22Rv1 (cell line): ENCODE results near the gene TTYH2.

Source experiments
- ZFX ChIP-seq: fragments of 450-650 bp; IDR thresholded peaks from 2 replicates; pipeline ENCODE4 v1.6.1; 2017; ENCODE audit warnings: antibody characterized with exemption, borderline replicate concordance
- TF ChIP-seq, protein P1 (sequence below): fragments of 450-650 bp; IDR thresholded peaks from 2 replicates; pipeline ENCODE4 v1.5.1; 2017; ENCODE audit warnings: mild to moderate bottlenecking

DNA sequence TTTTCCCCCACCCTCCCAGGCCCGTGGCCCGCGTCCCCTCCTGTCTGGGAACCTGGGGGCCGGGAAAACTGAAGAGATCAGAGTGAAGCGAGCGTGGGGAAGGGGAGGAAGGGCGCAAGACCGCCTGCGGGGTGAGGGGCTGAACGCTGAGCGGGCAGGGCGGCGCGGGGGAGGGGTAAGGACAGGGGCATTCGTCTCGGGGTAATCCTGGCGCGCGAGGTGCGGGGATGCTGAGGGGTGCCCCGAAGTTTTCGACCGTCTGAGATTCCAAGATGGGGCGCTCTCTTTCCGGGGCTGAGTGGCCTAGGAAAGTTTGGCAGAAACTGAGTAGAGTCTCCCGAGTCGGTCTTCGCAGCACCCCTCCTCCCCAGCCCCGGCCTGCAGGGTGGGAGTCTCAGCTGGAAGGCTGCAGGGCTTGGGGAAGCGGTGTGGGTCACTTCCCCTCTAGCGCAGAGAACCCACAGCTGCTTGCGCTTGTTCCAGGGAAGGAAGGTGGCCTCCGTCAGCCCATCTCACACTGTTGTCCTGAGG lies 555 bp downstream of the TTYH2 start:
- TF ChIP-seq, protein P1, sequence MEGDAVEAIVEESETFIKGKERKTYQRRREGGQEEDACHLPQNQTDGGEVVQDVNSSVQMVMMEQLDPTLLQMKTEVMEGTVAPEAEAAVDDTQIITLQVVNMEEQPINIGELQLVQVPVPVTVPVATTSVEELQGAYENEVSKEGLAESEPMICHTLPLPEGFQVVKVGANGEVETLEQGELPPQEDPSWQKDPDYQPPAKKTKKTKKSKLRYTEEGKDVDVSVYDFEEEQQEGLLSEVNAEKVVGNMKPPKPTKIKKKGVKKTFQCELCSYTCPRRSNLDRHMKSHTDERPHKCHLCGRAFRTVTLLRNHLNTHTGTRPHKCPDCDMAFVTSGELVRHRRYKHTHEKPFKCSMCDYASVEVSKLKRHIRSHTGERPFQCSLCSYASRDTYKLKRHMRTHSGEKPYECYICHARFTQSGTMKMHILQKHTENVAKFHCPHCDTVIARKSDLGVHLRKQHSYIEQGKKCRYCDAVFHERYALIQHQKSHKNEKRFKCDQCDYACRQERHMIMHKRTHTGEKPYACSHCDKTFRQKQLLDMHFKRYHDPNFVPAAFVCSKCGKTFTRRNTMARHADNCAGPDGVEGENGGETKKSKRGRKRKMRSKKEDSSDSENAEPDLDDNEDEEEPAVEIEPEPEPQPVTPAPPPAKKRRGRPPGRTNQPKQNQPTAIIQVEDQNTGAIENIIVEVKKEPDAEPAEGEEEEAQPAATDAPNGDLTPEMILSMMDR: no peak
- no peak for TF ChIP-seq ZFX
